Breast epithelium (tissue), 3 donors: Measurements from ENCODE around the gene APBB2.

ENCODE experiments used
- POLR2A ChIP-seq: fragments of 450-650 bp; IDR thresholded peaks from one replicate; pipeline ENCODE4 v1.6.1; 2016; ENCODE audit warnings: antibody characterized with exemption, mild to moderate bottlenecking, moderate library complexity
- POLR2AphosphoS5 ChIP-seq, 3 donors: sonication (generic); formaldehyde crosslinking; IDR thresholded peaks; one replicate each; pipeline ENCODE4 v1.6.1; 2017; ENCODE audit warnings: antibody characterized with exemption in 3 of 3

DNA sequence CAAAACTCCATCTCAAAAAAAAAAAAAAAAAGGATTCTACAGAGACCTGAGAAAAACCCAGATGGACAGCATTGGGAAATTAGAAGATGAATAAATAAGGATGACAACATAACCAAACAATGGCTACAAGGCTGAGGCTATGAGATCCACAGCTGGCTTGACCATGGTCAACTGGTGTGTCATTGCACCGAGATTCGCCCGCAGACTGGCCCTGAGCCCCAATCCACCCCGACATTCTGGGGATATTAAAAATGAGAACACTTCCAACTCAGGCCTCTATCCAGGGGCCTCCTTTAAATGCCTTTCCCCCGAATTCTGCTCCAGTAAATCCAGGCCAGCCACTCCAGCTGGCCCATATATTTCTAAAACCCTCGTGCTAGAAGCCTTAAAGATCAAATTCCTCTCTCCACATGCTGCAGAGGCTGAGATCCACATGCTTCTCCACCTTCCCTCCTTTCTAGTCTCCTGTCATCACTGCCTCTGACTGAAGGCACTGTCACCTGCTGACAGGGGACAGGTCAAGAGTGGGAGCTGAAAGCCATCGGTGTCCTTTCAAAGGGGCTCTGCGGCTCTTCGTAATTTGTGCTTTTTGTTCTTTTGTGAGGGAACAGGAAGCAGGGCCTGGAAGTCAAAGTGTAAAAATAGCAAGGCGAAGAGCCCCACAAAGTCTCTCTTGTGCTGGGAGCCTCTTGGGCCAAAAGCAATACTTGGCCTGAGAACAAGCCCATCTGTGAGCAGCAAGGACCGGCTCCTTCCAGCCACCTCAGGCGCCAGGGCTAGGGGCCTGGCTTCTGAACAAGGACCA is 260.9 kb downstream of the APBB2 start:
- TF ChIP-seq POLR2A (no peak), POLR2AphosphoS5 (IDR thresholded peaks at IDR 0.05) (no peak)
